PFSK-1 (cell line): ENCODE measurements around the gene BEND5.

Experiments
- POLR2AphosphoS5 ChIP-seq: IDR thresholded peaks from 2 replicates; pipeline ENCODE4 v1.6.1; 2012; ENCODE audit warnings: low read depth, mild to moderate bottlenecking, control low read depth, low read length, moderate library complexity
- TF ChIP-seq, protein P1 (sequence below), 2 experiments: IDR thresholded peaks; 2 replicates each; pipeline versions ENCODE4 v1.6.1 to v1.8.0; 2011 to 2012; ENCODE audit warnings: low read depth in 2 of 2, low read length in 2 of 2, control low read depth in 1 of 2, inconsistent platforms in 1 of 2, mild to moderate bottlenecking in 1 of 2, moderate library complexity in 1 of 2; ENCODE audit not compliant: insufficient read depth in 1 of 2

DNA sequence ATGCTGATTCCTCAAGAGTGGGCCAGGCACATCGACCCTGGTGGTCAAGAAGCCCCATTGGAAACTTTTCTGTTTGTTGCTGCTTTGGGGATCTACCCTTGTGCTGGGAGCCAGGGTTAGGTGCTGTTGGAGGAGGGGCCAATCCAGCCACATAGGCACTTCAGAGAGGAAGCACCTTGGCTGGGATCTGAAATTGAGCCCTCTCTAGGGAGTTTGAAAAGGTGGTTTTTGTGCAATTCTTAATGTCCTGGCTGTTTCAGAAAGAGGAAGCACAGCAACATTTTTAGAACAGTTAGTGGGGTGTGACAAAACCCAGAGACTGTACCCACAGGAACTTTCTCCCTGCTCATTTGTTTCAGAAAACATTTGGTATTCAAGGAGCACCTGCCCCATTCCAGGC, 17.2 kb upstream of the BEND5 start:
- TF ChIP-seq POLR2AphosphoS5: no peak
- TF ChIP-seq, protein P1, sequence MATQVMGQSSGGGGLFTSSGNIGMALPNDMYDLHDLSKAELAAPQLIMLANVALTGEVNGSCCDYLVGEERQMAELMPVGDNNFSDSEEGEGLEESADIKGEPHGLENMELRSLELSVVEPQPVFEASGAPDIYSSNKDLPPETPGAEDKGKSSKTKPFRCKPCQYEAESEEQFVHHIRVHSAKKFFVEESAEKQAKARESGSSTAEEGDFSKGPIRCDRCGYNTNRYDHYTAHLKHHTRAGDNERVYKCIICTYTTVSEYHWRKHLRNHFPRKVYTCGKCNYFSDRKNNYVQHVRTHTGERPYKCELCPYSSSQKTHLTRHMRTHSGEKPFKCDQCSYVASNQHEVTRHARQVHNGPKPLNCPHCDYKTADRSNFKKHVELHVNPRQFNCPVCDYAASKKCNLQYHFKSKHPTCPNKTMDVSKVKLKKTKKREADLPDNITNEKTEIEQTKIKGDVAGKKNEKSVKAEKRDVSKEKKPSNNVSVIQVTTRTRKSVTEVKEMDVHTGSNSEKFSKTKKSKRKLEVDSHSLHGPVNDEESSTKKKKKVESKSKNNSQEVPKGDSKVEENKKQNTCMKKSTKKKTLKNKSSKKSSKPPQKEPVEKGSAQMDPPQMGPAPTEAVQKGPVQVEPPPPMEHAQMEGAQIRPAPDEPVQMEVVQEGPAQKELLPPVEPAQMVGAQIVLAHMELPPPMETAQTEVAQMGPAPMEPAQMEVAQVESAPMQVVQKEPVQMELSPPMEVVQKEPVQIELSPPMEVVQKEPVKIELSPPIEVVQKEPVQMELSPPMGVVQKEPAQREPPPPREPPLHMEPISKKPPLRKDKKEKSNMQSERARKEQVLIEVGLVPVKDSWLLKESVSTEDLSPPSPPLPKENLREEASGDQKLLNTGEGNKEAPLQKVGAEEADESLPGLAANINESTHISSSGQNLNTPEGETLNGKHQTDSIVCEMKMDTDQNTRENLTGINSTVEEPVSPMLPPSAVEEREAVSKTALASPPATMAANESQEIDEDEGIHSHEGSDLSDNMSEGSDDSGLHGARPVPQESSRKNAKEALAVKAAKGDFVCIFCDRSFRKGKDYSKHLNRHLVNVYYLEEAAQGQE (IDR thresholded peaks at IDR 0.05; ENCODE audit: insufficient read depth in 1 of 2, low read depth in 2 of 2, low read length in 2 of 2): no peak
